ENCODE measurements around the gene NLRP10.

GRCh38 chr11:7968686-7969085, 3.4 kb upstream of the NLRP10 start:
- TF ChIP-seq CTCF (IDR thresholded peaks at IDR 0.05; ENCODE audit: low read length) (no peak), EZH2 (IDR thresholded peaks at IDR 0.05; ENCODE audit: borderline replicate concordance, low read length) (no peak)
